Colonic mucosa (tissue), 4 donors: ENCODE data around the gene KLHL17. TPM values are rescaled to one million over a fixed set of nuclear protein-coding genes. Genes with fewer than 3 reads are reported as not detected.
"Not testable (repeated sequence)": the region's sequence is repeated elsewhere in the genome, so short reads cannot be mapped to it uniquely, and the experiment has no call there.

Experiments used
- DNase-seq: peaks from one replicate; pipeline ENCODE4 v3.0.0-alpha.2; 2020
- H3K27ac ChIP-seq: fragments of 200-600 bp; one replicate; pipeline ENCODE4 v1.8.0; 2021
- H3K27me3 ChIP-seq: fragments of 200-600 bp; one replicate; pipeline ENCODE4 v1.8.0; 2021
- H3K36me3 ChIP-seq: fragments of 200-600 bp; one replicate; pipeline ENCODE4 v1.8.0; 2021
- H3K4me1 ChIP-seq: fragments of 200-600 bp; one replicate; pipeline ENCODE4 v1.8.0; 2021; ENCODE audit warnings: mild to moderate bottlenecking
- H3K4me3 ChIP-seq: fragments of 200-600 bp; one replicate; pipeline ENCODE4 v1.8.0; 2021
- H3K9ac ChIP-seq, 2 donors: one replicate each; pipeline ENCODE4 v1.7.0; 2013; ENCODE audit warnings: control low read depth in 2 of 2, low read depth in 2 of 2, low read length in 2 of 2
- H3K9me3 ChIP-seq: fragments of 200-600 bp; one replicate; pipeline ENCODE4 v1.8.0; 2021
- intact Hi-C: fragments of 100-400 bp; cut with DNase I; formaldehyde crosslinking; loops from one replicate; pipeline ENCODE4 v1.14.1; 2022
- total RNA-seq, 2 donors: library from RNA; stranded (reverse); fragmentation: NEBNext Ultra II Directional in 1 of 2; extraction: Animal tissue kit (Norgen Biotek cat#: 25700) in 1 of 2; gene quantifications; one replicate each; pipeline ENCODE4 v1.2.1, GENCODE V29; 2021
- TF ChIP-seq, protein P1 (sequence below): fragments of 200-600 bp; IDR thresholded peaks from one replicate; pipeline ENCODE4 v1.8.0; 2022; ENCODE audit warnings: antibody characterized with exemption, mild to moderate bottlenecking
- donor health status: healthy.
- donor health status: DM: no; HTN: no; CAD: no.
- donor health status: DM: no; HTN: no; CAD: no.

KLHL17 gene
- total RNA-seq, 2 donors from 2014 or later = 9.9 to 16.7 TPM

DNA sequence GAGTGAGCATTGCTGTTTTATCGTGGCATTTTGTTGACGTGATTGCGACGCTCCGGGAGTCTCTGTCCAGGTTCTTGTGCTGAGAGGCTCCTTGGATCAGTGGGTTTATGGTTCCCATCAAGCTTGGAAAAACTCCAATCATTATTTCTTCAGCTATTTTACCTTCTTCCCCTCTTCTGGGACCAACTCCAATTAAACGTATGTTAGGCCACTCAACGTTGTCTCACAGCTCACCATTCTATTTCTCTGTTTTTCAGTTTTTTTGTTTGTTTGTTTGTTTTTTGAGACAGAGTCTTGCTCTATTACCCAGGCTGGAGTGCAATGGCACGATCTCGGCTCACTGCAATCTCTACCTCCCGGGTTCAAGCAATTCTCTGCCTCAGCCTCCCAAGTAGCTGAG lies 31.5 kb downstream of the KLHL17 start:
- H3K9ac ChIP-seq = no peak overlapping the region
- H3K27me3 ChIP-seq = no peaks in the 10 kb centered on the region
- TF ChIP-seq, protein P1, sequence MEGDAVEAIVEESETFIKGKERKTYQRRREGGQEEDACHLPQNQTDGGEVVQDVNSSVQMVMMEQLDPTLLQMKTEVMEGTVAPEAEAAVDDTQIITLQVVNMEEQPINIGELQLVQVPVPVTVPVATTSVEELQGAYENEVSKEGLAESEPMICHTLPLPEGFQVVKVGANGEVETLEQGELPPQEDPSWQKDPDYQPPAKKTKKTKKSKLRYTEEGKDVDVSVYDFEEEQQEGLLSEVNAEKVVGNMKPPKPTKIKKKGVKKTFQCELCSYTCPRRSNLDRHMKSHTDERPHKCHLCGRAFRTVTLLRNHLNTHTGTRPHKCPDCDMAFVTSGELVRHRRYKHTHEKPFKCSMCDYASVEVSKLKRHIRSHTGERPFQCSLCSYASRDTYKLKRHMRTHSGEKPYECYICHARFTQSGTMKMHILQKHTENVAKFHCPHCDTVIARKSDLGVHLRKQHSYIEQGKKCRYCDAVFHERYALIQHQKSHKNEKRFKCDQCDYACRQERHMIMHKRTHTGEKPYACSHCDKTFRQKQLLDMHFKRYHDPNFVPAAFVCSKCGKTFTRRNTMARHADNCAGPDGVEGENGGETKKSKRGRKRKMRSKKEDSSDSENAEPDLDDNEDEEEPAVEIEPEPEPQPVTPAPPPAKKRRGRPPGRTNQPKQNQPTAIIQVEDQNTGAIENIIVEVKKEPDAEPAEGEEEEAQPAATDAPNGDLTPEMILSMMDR = no peak
- H3K4me3 ChIP-seq = no peak overlapping the region
- no peak for DNase-seq
- H3K27ac ChIP-seq = no peak overlapping the region
- intact Hi-C loops = no loop called here
- no peaks in the 10 kb centered on the region for H3K9me3 ChIP-seq
- H3K36me3 ChIP-seq = no peaks in the 10 kb centered on the region
- no peaks in the 10 kb centered on the region for H3K4me1 ChIP-seq

DNA sequence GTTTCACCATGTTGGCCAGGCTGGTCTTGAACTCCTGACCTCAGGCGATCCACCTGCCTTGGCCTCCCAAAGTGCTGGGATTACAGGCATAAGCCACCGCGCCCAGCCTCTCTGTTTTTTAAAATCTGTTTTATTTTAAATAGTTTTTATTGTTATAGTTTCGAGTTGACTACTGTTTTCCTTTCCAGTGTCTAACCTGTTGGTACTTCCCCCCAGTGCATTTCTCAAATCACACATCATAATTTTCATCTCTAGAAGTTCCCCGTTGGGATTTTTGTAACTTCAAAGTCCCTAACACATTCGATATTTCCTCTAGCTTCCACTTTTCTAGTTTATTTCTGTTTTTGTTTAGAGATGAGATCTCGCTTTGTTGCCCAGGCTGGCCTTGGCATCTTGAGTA lies 32.0 kb downstream of the KLHL17 start:
- Histone ChIP-seq H3K9ac (no peak overlapping the region), H3K36me3 (no peaks in the 10 kb centered on the region), H3K27me3 (no peaks in the 10 kb centered on the region), H3K4me3 (no peak overlapping the region), H3K27ac (no peak overlapping the region), H3K9me3 (no peaks in the 10 kb centered on the region), H3K4me1 (no peaks in the 10 kb centered on the region)
- DNase-seq = no peak
- intact Hi-C loops = no loop called here
- TF ChIP-seq, protein P1 = no peak

DNA sequence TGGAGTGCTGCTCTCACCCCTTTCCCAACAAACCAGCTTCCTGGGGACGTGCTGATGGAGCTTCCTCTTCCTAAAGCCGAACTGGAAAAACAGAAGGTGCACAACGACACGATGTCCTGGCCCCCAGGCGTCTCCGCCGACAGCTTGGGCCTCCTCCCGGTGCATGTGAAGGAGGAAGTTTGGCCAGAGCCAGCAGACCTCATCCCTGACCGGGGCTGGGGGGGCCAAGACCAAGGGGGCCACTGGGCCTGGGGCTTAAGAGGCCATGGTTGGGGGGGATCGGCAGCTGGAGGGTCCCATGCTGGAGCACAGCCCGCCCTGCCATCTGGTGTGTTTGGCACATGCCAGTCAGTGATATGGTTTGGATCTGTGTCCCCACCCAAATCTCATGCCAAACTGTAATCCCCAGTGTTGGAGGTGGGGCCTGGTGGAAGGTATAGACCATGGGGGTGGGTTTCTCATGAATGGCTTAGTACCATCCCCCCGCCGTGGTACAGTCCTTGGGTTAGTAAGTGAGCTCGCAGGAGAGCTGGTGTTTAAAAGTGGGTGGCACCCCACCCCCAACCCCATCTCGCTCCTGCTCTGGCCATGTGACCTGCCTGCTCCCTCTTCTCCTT lies 33.1 kb downstream of the KLHL17 start:
- intact Hi-C loops = no loop called here
- no peaks in the 10 kb centered on the region for H3K4me1 ChIP-seq
- no peaks in the 10 kb centered on the region for H3K36me3 ChIP-seq
- peaks cover 8% of the 10 kb centered on the region for H3K27me3 ChIP-seq
- no peak overlapping the region for H3K4me3 ChIP-seq
- no peaks in the 10 kb centered on the region for H3K9me3 ChIP-seq
- TF ChIP-seq, protein P1 = no peak
- no peak overlapping the region for H3K9ac ChIP-seq
- DNase-seq = no peak
- H3K27ac ChIP-seq = no peak overlapping the region

DNA sequence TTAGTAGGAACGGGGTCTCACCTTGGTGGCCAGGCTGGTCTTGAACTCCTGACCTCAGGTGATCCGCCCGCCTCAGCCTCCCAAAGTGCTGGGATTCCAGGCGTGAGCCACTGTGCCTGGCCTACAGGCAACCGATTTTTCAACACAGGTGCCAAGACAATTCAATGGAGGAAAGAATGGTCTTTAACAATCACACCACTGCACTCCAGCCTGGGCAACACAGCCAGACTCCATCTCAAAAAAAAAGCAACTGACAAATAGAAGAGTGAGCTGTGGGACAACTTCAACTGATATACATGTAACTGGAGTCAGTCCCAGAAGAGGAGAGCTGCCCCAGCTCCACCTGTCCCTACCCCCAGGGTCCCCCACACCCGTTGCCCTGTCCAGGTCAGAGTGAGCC lies 34.2 kb downstream of the KLHL17 start:
- DNase-seq, H3K9ac ChIP-seq, H3K4me3 ChIP-seq, H3K4me1 ChIP-seq, H3K9me3 ChIP-seq, H3K27ac ChIP-seq, H3K36me3 ChIP-seq, intact Hi-C loops: not testable (repeated sequence)
- H3K27me3 ChIP-seq = peaks cover 14% of the 10 kb centered on the region

DNA sequence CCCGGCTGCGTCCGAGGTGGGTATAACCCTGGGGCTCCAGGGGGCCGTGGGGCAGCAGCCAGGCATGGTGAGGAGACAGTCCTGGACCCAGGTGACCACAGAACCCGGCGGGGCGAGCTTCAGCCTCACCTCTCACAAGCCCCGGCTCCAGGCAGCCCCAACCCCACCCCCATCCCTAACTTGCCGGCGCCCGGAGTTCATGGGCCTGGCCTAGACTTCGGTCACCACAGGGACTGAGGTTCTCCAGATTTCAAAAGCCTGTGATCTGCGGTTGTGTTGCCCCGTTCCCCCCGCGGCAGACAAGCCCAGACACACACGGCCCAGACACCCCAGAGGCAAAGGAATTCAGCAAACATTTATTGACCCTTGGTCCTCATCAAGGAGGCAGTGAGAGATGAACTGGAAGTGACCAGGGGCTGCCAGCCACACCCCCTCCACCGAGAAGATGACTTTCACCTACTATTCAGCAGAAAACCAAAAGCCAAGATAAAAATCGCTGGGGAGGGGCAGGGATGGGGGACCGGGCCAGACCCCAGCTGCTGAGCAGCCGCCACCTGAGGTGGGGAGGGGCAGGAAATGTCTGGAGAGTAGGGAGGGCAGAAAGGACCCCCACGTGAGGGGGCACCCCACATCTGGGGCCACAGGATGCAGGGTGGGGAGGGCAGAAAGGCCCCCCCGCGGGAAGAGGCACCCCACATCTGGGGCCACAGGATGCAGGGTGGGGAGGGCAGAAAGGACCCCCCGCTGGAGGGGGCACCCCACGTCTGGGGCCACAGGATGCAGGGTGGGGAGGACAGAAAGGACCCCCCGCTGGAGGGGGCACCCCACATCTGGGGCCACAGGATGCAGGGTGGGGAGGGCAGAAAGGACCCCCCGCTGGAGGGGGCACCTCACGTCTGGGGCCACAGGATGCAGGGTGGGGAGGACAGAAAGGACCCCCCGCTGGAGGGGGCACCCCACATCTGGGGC lies 35.6 kb downstream of the KLHL17 start:
- intact Hi-C loops = no loop called here
- DNase-seq = no peak

More for the DNA sequence above, 35.6 kb downstream of the KLHL17 start:
- H3K27ac ChIP-seq = no peak overlapping the region
- TF ChIP-seq, protein P1 = no peak
- no peaks in the 10 kb centered on the region for H3K9me3 ChIP-seq
- H3K9ac ChIP-seq = no peak overlapping the region
- no peaks in the 10 kb centered on the region for H3K36me3 ChIP-seq
- H3K4me1 ChIP-seq = peaks cover 5% of the 10 kb centered on the region
- H3K27me3 ChIP-seq = peaks cover 14% of the 10 kb centered on the region
- H3K4me3 ChIP-seq = no peak overlapping the region
